OCI-LY3 (cell line): Measurements from ENCODE around the gene PGF.

Experiments
- H2AFZ ChIP-seq: fragments of 200-600, 300-600 bp; shearing (Covaris generic); 2 replicates; pipeline ENCODE4 v1.6.0; 2014; ENCODE audit warnings: antibody characterized with exemption, low read depth, low read length
- H3K27ac ChIP-seq: fragments of 200-600, 300-600 bp; sonication (generic); 2 replicates; pipeline ENCODE4 v1.5.1; 2014; ENCODE audit warnings: mild to moderate bottlenecking, low read length, moderate library complexity, mixed read lengths
- H3K27me3 ChIP-seq: fragments of 200-600, 300-600 bp; sonication (generic); 2 replicates; pipeline ENCODE4 v1.6.1; 2014; ENCODE audit warnings: low read depth, low read length, mixed read lengths
- H3K36me3 ChIP-seq: fragments of 200-600, 300-600 bp; sonication (generic); replicated peaks from 2 replicates; pipeline ENCODE3; 2014; ENCODE audit warnings: low read depth, low read length, mixed read lengths
- H3K4me1 ChIP-seq: fragments of 300-600, 200-600 bp; sonication (generic); 2 replicates; pipeline ENCODE4 v1.6.1; 2014; ENCODE audit warnings: low read length, mixed read lengths
- H3K4me2 ChIP-seq: fragments of 200-600, 300-600 bp; sonication (generic); 2 replicates; pipeline ENCODE4 v1.6.1; 2014; ENCODE audit warnings: low read length, mixed read lengths
- H3K4me3 ChIP-seq: fragments of 300-600, 200-600 bp; sonication (generic); 2 replicates; pipeline ENCODE4 v1.5.1; 2014; ENCODE audit warnings: antibody characterized with exemption, mild to moderate bottlenecking, low read length, moderate library complexity
- H3K79me2 ChIP-seq: fragments of 300-600, 200-600 bp; shearing (Covaris generic); 2 replicates; pipeline ENCODE4 v1.6.1; 2014; ENCODE audit warnings: mild to moderate bottlenecking, low read length, mixed read lengths
- H3K9ac ChIP-seq: fragments of 300-600, 200-600 bp; shearing (Covaris generic); 2 replicates; pipeline ENCODE4 v1.6.0; 2014; ENCODE audit warnings: mild to moderate bottlenecking, low read length, moderate library complexity
- H3K9me3 ChIP-seq: fragments of 200-600, 300-600 bp; shearing (Covaris generic); 2 replicates; pipeline ENCODE4 v1.6.1; 2014; ENCODE audit warnings: low read length, mixed read lengths; ENCODE audit not compliant: insufficient read depth
- H4K20me1 ChIP-seq: fragments of 200-600, 300-600 bp; sonication (generic); 2 replicates; pipeline ENCODE4 v1.6.1; 2016; ENCODE audit warnings: low read length, mixed read lengths; ENCODE audit not compliant: insufficient read depth
- CTCF ChIP-seq: fragments of 200-600, 300-600 bp; sonication (generic); IDR thresholded peaks from 2 replicates; pipeline ENCODE4 v1.5.1; 2014; ENCODE audit warnings: antibody characterized with exemption, low read length, low read depth
- EZH2phosphoT487 ChIP-seq: fragments of 200-600 bp; shearing (Covaris generic); IDR thresholded peaks from 2 replicates; pipeline ENCODE4 v1.6.1; 2018; ENCODE audit warnings: antibody characterized with exemption, mixed run types, low read depth

PGF gene

GRCh38 chr14:74896400-74896799 is 59.0 kb downstream of the PGF start:
- Histone ChIP-seq H3K9ac (no peak overlapping the region), H3K4me1 (no peaks in the 10 kb centered on the region), H3K27ac (no peak overlapping the region), H2AFZ (no peak overlapping the region), H3K4me2 (no peak overlapping the region), H3K9me3 (no peaks in the 10 kb centered on the region), H3K36me3 (peaks cover 79% of the 10 kb centered on the region), H4K20me1 (no peaks in the 10 kb centered on the region), H3K4me3 (no peak overlapping the region), H3K27me3 (no peaks in the 10 kb centered on the region), H3K79me2 (no peaks in the 10 kb centered on the region)
- TF ChIP-seq EZH2phosphoT487 (no peak), CTCF (no peak)

- no peaks in the 10 kb centered on the region for H4K20me1 ChIP-seq
Observed at GRCh38 chr14:74893614-74894091, 61.7 kb downstream of the PGF start.

GRCh38 chr14:74892745-74893144 is 62.7 kb downstream of the PGF start:
- H4K20me1 ChIP-seq = no peaks in the 10 kb centered on the region
- H3K4me2 ChIP-seq = no peak overlapping the region
- H3K36me3 ChIP-seq = peaks cover 71% of the 10 kb centered on the region
- H3K4me3 ChIP-seq = no peak overlapping the region
- TF ChIP-seq EZH2phosphoT487 = no peak
- TF ChIP-seq CTCF = no peak
- H3K9ac ChIP-seq = no peak overlapping the region
- no peak overlapping the region for H2AFZ ChIP-seq
- peaks cover 13% of the 10 kb centered on the region for H3K79me2 ChIP-seq
- H3K4me1 ChIP-seq = no peaks in the 10 kb centered on the region
- no peaks in the 10 kb centered on the region for H3K9me3 ChIP-seq
- no peaks in the 10 kb centered on the region for H3K27me3 ChIP-seq
- no peak overlapping the region for H3K27ac ChIP-seq

More at GRCh38 chr14:74893614-74894091, 61.7 kb downstream of the PGF start:
- Histone ChIP-seq H3K36me3 (peaks cover 73% of the 10 kb centered on the region), H2AFZ (no peak overlapping the region), H3K79me2 (peaks cover 4% of the 10 kb centered on the region; the same call in 1 of the 2 replicates), H3K4me1 (no peaks in the 10 kb centered on the region), H3K9ac (no peak overlapping the region), H3K4me2 (no peak overlapping the region), H3K27ac (no peak overlapping the region), H3K27me3 (no peaks in the 10 kb centered on the region), H3K4me3 (no peak overlapping the region), H3K9me3 (no peaks in the 10 kb centered on the region)
- no peak for TF ChIP-seq CTCF
- no peak for TF ChIP-seq EZH2phosphoT487

DNA sequence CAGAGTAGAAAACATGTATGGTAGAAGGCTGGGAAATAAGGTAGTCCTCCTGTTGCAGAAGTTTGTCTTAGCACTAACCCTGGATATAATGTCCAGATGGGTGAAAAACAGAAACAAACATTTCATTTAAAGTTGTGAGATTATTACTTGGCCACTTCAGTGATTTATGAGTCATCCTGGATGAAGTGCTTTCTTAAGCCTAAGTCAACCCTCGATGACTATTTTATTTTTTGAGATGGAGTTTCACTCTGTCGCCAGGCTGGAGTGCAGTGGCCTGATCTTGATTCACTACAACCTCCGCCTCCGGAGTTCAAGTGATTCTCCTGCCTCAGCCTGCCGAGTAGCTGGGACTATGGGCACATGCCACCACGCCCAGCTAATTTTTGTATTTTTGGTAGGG is 63.5 kb downstream of the PGF start:
- no peak for TF ChIP-seq CTCF
- no peak for TF ChIP-seq EZH2phosphoT487
- Histone ChIP-seq H3K4me1 (no peaks in the 10 kb centered on the region), H3K4me2 (no peak overlapping the region), H3K36me3 (peaks cover 63% of the 10 kb centered on the region), H4K20me1 (no peaks in the 10 kb centered on the region), H3K9ac (no peak overlapping the region), H3K27me3 (no peaks in the 10 kb centered on the region), H3K9me3 (no peaks in the 10 kb centered on the region), H3K4me3 (no peak overlapping the region), H3K79me2 (peaks cover 21% of the 10 kb centered on the region), H2AFZ (no peak overlapping the region), H3K27ac (no peak overlapping the region)
